Myocyte (in vitro differentiated cells): ENCODE results near the gene CELSR3. TPM values are rescaled to one million over a fixed set of nuclear protein-coding genes. Genes with fewer than 3 reads are reported as not detected.

ENCODE experiments used
- DNase-seq: peaks from one replicate; pipeline ENCODE4 v3.0.0-alpha.2; 2012; ENCODE audit warnings: low read depth
- total RNA-seq: library from RNA; depleted of rRNA; stranded (reverse); fragments of >200 nt; gene quantifications from 2 replicates; pipeline ENCODE4 v1.2.3, GENCODE V29; 2014

Gene CELSR3
- total RNA-seq, 1 donor from 2014 or later, result 3.2 TPM

- no peak for DNase-seq
Observed at GRCh38 chr3:48636149-48636655, 26.5 kb downstream of the CELSR3 start.

- DNase-seq, result peak; percentile 98
Observed at GRCh38 chr3:48635222-48636021, 27.3 kb downstream of the CELSR3 start, which contains the start of gene SLC26A6. SLC26A6 (minus strand) TSS chr3:48635461; CDS start chr3:48635393, 68 bp downstream.

- DNase-seq, result peak; percentile 73
Observed at GRCh38 chr3:48634661-48635221, 27.9 kb downstream of the CELSR3 start.

- DNase-seq, result no peak
Observed at GRCh38 chr3:48633743-48634142, 28.9 kb downstream of the CELSR3 start.

- DNase-seq, result no peak
Observed at GRCh38 chr3:48633256-48633655, 29.4 kb downstream of the CELSR3 start.

- DNase-seq, result peak; percentile 93
Observed at GRCh38 chr3:48631516-48632448, 30.9 kb downstream of the CELSR3 start.

GRCh38 chr3:48630833-48631232, 31.9 kb downstream of the CELSR3 start:
- peak; percentile 55 for DNase-seq

GRCh38 chr3:48630407-48630806, 32.3 kb downstream of the CELSR3 start:
- no peak for DNase-seq

- DNase-seq, result no peak
Observed at GRCh38 chr3:48629894-48630293, 32.8 kb downstream of the CELSR3 start.

- no peak for DNase-seq
Observed at GRCh38 chr3:48628277-48629017, 34.2 kb downstream of the CELSR3 start.

- DNase-seq, result no peak
Observed at GRCh38 chr3:48625600-48625999, 37.1 kb downstream of the CELSR3 start.

- no peak for DNase-seq
Observed at GRCh38 chr3:48624767-48625166, 37.9 kb downstream of the CELSR3 start.

GRCh38 chr3:48623851-48624547, 38.7 kb downstream of the CELSR3 start:
- DNase-seq, result no peak

GRCh38 chr3:48621461-48621869, 41.2 kb downstream of the CELSR3 start, which contains the start of gene TMEM89:
TMEM89 (minus strand) TSS chr3:48621769; CDS start chr3:48621756, 13 bp downstream.
- DNase-seq, result no peak

GRCh38 chr3:48619541-48620524, 42.9 kb downstream of the CELSR3 start:
- no peak for DNase-seq

- no peak for DNase-seq
Observed at GRCh38 chr3:48617559-48617958, 45.1 kb downstream of the CELSR3 start.

GRCh38 chr3:48614044-48614443, 48.6 kb downstream of the CELSR3 start:
- DNase-seq, result no peak

GRCh38 chr3:48612309-48612708, 50.4 kb downstream of the CELSR3 start:
- DNase-seq, result no peak
